COLO829 (cell line): ENCODE results near the gene BMF.
"Not testable (repeated sequence)": the region's sequence is repeated elsewhere in the genome, so short reads cannot be mapped to it uniquely, and the experiment has no call there.

Experiments used
- DNase-seq: peaks from one replicate; pipeline ENCODE4 v3.0.0; 2012; ENCODE audit warnings: low spot score

The BMF gene

DNA sequence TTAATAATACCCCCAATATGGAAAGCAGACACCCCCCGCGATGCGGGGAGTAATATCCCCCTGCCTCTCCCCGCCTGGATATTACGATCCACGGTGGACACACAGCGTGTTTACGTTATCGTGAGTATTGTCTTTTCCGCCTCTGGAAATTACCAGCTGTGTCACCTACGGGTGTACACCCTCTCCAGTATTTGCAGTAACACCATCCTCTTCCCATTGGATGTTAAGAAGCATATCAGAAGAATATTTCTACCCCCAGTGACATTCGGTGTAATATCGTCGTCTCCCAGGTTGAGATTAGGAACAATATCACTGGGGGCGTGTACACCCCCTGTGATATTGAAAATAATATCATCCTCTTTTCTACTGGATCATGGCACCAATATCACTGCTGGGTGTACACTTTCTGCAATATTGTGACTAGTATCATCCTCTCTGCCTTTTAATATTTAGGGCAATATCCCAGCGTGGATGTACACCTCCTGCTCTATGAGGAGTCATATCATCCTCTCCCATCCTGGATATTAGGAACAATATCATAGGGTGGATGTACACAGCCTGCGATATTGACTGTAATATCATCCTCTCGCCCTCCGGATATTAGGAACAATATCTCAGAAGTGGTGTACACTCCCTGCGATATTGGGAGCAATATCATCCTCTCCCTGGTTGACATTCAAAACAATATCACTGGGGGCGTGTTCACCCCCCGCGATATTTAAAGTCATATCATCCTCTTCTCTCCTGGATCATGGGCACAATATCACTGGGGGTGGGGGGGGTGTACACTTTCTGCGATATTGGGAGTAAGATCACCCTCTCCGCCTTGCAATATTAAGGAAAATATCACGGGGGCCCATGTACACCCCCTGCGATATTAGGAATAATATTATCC, 20.3 kb upstream of the BMF start:
- DNase-seq, result no peak

DNA sequence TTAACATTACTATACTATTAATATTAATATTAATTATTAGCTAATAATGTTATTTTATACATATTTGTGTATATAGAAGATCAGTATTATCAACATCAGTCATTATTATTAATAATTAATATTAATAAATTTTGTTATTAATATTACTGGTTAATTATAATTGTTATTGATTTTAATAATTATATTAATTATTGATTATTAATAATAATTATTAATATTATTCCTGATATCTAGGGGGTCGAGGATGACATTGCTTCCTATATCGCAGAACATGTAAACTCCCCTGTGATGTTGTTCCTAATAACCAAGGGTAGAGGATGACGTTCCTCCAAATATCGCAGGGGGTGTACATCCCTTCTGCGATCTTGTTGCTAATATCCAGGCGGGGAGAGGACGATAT, 17.3 kb upstream of the BMF start:
- no peak for DNase-seq

DNA sequence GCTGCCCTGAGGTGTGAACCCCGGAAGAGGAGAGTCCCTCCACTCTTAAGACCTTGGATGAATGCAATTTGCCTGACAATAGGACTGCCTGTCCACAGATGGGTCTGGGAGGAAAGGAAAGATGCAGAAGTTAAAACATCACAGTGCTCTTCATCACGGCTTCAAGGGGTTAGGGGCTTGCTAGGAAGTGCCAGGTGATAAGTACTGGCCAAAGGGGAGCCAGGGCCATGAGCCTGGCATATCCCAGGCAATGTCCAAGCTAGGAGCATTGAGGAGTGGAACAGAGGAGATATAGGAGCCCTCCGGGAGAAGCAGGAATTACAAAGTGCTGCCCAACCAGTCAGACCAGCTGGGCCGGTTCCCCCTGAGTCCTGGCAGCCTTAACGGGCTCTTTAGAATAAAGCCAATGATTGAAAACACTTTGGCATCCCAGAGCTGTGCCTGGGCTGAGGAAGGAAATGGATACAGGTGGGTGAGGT, 16.2 kb upstream of the BMF start:
- not testable (repeated sequence) for DNase-seq

DNA sequence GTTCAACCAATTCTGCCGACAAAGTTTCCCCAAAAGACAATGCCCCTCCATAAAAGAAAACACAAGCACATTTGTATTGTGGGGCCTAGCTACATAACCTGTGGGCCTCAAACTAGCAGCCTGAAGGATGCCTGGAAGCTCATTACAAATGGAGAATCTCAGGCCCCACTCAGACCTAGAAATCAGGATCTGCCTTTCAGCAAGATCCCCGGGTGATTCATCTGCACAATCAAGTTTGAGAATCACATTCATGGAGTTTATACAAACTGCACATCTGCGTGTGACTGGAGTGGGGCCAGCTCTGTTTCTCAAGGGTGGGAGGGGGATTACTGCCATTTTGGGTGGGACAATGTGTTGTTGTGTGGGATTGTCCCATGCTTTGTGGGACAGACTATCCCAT, 15.7 kb upstream of the BMF start:
- DNase-seq, result not testable (repeated sequence)

DNA sequence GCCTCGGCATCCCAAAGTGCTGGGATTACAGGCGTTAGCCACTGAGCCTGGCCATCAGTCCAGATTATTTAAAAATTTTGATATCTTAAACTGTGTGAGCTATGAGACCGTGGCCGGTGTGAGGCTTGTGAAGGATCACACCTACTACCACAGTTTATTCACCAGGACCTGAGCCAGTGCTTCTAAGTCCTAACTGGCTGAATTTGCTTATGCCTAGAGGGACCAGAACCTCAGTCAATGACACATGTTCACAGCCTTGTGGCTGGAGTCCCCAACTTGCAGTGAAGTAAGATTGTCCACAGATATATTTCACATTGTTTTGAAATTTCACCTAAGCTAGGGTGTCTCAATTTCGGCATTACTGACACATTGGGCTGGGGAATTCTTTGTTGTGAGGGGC, 15.2 kb upstream of the BMF start:
- DNase-seq, result not testable (repeated sequence)

DNA sequence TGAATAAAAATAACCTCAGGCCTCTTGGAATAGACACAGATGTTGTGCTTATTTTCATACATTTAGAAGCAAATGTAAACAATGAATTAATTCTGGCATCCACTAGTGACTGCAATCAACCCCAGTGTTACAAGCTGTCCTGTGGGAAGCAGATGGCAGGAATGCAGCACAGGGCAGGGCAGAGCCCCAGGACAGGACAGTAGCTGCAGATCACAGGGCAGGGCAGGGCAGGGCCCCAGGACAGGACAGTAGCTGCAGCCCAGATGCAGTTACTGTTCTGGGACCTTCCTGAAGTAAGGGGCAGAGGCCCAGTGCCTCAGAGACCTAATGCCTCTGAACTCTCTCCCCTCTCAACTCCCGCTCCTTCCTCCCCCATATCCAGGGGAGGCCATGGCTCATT, 14.3 kb upstream of the BMF start:
- not testable (repeated sequence) for DNase-seq

DNA sequence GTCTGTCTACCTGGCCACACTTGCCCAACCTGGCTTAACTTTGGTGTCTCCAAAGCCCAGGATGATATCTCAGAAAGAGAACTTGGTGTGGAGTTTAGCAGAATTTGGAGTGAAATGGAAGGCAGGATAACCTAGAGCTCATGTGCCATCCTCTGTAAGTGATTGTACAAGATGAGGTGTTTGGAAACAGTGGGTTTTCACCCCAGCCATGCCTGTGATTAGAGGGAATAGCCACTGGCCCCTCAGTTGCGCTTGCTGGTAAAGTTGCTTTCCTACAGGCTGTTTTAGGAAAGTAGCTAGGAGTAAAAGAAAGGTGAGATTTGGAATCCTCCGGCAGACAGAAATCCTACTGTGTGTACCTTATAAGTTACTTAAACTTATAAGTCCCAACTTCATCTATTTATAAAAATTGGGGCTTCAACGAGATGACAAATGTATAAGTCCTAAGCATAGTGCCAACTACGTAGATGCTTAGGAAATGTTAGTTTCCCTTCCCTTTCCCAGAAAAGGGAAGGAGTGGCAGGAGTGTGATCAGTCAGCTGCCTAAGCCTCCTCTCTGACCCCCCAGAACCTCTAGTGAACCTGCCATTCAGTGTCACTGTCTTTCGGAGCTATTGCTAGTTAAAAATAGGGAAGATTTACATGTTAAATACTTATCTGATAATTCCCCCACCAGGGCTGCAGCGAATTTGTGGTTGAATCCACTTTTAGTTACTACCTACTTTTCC, 13.4 kb upstream of the BMF start:
- no peak for DNase-seq

DNA sequence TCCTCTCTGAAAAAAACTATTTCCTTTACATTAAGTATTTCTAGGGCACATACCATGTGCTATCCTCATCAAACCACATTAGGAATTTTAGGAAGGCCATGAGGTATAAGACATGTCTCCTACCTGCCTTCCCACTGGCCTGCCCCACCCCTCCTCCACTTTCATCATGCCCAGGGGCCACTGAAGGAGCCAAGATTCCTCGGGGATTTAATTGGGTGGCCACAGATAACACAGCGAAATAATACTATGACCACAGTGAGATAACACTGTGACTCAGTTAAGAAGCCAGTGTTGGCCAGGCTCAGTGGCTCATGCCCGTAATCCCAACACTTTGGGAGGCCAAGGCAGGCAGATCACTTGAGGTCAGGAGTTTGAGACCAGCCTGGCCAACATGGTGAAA, 9.8 kb upstream of the BMF start:
- no peak for DNase-seq

DNA sequence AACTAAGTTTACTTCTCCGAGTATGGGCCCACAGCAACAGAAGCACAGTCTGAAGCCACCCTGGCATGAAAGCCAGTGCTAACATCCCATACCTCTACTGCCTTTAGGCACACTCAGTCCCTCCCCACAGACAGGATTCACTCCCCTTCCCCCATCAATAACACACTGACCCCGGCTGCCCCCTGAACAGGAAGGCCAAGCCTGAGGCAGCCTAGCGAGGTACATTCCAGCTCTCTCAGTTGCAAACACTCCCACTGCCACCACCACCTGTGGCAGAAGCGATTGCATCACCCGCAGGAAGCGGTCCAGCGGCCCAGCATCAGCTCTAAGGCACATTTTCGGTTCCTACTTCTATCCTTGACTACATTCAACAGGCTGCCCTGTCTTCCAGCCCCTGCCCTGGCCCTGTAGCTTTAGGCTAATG, 7.0 kb upstream of the BMF start:
- DNase-seq, result no peak

DNA sequence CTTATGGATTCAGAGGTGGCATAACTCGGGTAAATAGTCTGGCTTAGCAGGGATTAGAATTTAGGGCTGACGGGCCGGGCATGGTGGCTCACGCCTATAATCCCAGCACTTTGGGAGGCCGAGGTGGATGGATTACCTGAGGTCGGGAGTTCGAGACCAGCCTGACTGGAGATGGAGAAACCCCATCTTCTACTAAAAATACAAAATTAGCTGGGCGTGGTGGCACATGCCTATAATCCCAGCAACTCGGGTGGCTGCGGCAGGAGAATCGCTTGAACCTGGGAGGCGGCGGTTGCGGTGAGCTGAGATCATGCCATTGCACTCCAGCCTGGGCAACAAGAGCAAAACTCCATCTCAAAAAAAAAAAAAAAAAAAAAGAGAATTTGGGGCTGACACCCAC, 6.4 kb upstream of the BMF start:
- not testable (repeated sequence) for DNase-seq

DNA sequence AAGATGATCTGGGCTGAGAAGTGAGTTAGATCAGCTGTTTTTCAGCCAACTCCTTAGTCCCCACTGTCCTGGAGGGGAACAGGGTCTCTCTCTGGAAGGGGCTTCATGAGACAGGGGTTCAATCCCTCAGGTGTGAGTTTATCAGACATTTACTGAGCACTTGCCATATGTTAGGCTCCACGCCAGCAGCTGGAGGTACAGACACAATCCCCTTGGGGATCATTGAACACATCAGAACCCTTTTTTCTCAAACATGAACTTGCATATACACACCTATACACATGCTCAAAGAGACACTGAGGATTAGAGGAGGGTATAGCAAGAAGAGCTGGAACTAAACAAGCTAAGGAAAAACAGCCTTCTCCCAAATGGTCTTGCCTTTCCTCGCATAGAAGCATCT, 5.5 kb upstream of the BMF start:
- no peak for DNase-seq

DNA sequence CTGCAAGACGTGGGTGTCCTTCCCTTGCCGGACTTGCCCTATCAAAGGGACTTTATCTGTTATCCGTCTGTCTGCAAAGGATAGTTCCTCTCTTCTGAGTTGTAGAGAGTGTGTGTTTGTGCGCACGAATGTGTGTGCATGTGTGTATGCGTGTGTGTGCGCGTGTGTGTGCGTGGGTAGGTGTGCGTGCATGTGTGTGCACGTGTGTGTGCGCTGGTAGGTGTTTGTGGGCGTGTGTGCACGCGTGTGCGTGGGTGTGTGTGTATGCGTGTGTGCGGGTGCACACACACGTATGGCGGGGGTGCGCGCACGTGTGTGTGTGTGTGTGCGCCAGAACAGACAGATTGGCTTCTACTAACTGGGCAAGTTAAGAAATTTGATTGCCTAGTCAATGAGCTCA, 4.1 kb upstream of the BMF start:
- no peak for DNase-seq

DNA sequence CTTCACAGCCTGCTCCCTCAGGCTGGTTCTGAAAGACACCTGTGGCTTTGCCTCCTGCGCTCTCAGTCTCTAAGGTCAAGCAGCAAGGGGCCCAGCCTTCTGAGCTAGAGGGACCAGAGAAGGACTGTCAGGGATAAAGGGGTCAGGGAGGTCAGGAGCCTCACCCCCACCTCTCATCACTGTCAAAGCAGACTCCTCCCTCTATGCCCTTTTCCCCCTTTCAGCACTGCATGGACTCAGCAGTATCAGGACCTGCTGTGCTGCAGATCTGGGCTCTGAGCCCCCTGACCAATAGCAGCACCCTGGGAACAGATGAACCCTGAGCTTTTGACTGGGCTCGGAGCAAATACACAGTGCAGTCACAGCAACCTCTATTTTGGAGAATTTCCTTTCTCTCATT, 3.2 kb upstream of the BMF start:
- DNase-seq, result no peak

DNA sequence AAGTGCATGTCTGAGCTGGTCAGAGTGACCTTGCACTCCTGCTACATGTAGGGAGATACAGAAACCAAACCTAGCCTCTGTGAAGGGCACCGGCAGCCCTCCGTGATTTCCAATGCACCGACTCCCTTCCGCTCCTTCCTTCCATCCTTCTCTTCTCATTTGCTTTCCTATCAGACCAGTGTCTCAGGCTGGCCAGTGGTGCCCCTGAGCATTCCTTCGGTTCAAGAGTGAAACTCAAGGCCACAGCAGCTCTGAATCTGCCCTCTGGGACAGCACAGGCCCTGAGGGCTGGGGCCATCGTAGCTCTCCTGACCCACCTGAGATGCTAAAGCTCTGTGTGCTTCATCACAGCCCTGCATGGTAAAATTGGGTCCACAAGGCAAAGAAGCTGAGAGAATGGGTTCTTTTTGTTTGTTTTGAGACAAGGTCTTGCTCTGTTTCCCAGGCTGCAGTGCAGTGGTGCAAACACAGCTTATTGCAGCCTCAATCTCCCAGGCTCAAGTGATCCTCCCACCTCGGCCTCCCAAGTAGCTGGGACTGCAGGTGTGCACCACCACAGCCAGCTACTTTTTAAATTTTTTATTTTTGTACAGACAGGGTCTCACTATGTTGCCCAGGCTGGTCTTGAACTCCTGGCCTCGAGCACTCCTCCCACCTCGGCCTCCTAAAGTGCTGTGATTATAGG, 2.3 kb upstream of the BMF start:
- no peak for DNase-seq

DNA sequence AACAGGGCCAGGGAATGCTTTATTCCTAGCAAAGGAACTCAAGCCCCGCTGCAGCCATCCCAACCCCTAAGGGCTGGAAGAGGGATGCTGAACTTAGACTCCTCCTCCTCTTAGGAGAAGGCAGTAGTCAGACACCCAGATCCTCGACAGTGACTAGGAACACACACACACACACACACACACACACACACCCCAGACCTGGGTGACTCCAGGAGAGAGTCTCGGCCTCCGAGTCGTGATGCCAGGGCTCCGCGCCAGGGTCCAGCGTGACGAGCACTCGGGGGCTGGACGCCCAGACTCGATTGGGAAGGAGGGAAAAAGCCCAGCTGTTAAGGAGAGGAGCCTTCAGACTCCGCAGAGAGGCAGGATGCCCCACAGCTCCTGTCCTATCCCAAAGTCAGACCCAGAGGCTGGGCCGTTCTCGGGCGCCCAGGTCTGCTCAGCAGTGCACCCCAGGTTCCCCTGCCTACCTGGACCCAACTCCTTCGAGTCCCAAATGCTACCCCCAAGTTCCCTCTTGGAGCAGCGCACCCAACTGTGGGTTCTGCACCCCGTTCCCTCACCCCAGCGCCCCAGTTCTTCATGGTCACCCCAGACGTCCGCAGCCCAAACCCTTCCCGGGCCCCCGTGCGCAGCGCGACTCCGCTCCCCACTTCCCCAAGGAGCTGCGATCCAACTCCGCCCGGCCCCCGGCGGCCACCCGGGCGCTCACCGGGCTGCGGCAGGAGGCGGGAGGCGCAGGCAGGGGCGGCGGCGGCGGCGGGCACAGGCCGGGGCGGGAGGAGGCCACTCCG, 421 bp downstream of the BMF start:
- DNase-seq, result no peak

DNA sequence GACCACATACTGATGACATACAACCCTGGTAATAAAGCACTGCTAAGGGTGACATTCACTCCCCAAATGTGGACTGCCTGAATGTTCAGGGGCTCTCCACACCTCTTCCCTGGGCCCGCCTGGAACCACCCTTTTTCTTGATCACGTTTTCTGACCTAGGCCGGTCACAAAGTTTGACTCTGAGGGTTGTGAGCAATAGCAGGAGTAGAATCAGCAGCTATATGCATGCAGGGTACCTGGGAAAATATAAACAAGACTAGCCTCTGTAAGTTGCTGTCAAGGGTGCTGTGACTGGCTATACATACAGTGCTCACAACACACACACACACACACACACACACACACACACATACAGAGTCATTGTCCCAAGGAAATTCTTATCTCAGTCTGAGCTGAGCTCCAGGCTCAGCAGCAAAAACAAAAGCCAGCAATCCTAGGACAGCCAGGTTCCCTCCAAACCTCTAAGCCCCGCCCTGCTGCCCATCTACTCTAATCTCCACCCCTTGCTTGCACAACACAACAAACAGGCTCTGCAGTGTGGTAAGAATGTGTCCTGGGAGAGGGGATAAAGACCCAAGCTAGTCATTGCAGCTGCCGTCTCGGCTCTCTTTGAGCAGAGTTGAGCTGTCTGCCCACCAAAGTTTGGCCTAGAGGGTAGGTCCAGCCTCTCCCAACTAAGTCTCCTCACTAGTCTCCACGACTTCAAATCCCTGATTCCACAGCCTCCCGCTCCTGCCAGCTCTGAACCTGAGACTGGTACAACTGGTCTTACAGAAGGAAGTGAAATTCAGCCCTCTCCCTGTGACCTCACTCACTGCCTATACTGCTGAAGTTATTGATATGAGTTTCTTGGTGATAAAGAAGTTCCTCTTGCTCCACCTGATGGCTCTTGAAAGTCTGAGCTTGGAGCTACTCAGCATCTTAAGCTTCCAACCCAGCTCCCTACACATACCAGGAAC, 2.2 kb downstream of the BMF start:
- DNase-seq, result no peak

DNA sequence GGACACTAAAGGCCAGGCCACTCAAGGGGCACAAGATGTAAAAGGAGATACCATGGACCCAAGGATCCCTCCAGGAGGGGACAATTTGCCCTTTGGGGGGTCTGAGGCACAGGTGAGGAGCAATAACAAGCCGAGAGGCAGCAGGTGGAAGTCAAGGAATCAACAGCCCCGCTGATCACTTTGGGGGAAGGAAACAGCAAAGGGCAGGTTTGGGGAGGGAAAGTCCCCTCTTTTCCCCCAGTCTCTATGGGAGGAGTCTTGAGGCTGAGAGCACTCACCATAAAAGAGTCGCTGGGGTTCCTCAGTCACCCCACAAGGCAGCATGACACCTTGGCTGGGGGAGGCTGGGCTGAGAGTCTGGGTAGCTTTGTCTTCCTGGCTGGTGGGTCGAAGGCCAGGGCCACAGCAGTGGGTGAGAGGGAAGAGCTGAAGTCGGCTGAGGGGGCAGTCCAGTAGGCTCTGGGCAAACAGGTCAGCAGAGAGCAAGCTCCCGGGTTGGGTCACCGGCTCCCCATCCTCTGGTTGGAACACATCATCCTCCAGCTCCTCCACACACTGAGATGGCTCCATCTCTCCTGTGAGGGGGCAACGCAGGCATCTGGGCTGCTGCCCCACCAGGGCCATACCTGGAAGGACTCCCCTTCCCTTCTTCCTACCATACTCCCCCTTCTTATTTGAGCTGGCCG, 3.0 kb downstream of the BMF start:
- DNase-seq, result no peak

DNA sequence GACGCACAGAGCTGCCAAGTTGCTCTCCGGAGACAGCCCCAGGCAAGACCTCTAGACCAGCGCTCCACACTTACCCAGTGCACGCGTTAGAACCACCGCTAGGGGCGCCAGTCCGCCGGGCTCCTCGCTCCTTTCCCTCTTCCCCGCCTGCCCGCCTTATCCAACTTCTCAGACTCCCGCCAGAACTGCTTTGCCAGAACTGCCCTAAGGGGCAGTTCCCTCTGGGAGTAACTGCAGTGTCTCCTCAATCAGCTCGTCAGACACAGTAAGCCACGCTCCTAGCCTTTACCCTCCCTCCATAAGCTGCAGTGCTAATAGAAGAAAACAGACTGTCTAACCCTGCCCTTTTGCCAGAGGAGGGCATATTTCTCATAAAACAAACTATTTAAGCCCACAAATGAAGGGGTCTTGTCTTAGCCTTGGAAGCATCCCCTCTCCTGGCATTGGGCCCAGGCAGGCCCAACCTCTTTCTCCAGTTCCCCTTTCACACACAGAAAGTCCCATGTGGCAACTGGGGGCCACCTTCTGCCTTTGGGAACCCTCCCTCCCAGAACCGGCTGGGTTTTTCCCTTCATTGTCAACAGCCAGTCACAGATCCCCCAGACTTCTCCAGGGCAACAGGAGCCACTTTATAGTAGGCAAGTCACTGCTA, 3.7 kb downstream of the BMF start:
- peak; percentile 84 for DNase-seq

DNA sequence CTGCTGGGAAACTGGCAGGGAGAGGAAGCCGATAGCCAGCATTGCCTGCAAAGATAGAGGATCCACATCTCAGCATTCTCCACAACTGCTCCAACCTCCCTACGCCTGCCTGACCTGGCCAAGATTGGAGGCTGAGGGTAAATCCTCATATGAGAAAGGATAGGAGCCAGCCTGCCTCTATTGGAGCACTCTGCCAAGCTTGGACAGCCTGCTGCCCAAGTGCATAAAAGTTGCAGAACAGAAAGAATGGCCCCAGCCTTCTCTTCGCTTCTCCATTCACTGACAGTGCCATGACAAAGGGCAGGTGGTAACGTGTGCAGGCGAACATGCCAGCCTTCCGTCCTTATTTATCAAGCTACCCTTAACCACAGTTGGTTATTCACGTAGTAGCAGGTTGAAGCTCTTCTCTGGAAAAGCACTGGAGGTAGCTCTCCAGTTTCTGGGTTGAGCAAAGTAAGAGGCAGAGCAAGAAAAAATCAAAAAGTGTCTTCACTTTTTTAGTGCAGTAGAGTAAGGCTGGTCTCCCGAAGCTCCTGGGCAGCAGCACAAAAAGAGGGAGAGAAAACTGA, 4.3 kb downstream of the BMF start:
- DNase-seq, result no peak
